Brain microvascular endothelial cell (primary cell): ENCODE results near the gene TANC1.

ENCODE experiments used
- DNase-seq: peaks from one replicate; pipeline ENCODE4 v3.0.0-alpha.2; 2020
- H3K27ac ChIP-seq: fragments of 250-450 bp; sonication (Bioruptor Pico); 2 replicates; pipeline ENCODE4 v1.5.1; 2020; ENCODE audit warnings: mild to moderate bottlenecking, moderate library complexity
- H3K27me3 ChIP-seq: fragments of 250-450 bp; sonication (Bioruptor Pico); replicated peaks from 2 replicates; pipeline ENCODE4 v1.5.1; 2020; ENCODE audit warnings: mild to moderate bottlenecking
- H3K36me3 ChIP-seq: fragments of 250-450 bp; sonication (Bioruptor Pico); replicated peaks from 2 replicates; pipeline ENCODE4 v1.5.1; 2020; ENCODE audit warnings: mild to moderate bottlenecking
- H3K4me3 ChIP-seq: 2 replicates; pipeline ENCODE4 v1.5.1; 2011; ENCODE audit warnings: low read depth, mild to moderate bottlenecking, control low read depth, low read length, moderate library complexity
- CTCF ChIP-seq: IDR thresholded peaks from 2 replicates; pipeline ENCODE4 v1.5.1; 2011; ENCODE audit warnings: low read depth, mild to moderate bottlenecking, moderate library complexity, low read length, control low read depth, inconsistent platforms; ENCODE audit errors: missing control alignments
- in situ Hi-C: cut with HindIII; loops from 2 replicates; pipeline ENCODE4 v1.10.0; 2017; ENCODE audit warnings: low sequenced_read_pairs, low pct_ligation_motif_present

Gene TANC1

GRCh38 chr2:159124931-159125467 is 156.6 kb downstream of the TANC1 start:
- in situ Hi-C loops: no loop called here
- Histone ChIP-seq H3K27me3 (no peaks in the 10 kb centered on the region), H3K36me3 (peaks cover 2% of the 10 kb centered on the region), H3K27ac (peak overlapping the region; percentile 93), H3K4me3 (no peak overlapping the region)
- no peak for TF ChIP-seq CTCF
- no peak for DNase-seq

- DNase-seq: no peak
- Histone ChIP-seq H3K27me3 (no peaks in the 10 kb centered on the region), H3K27ac (peak overlapping the region; percentile 93), H3K36me3 (peaks cover under 1% of the 10 kb centered on the region), H3K4me3 (no peak overlapping the region)
- in situ Hi-C loops: no loop called here
- no peak for TF ChIP-seq CTCF
Observed at GRCh38 chr2:159125858-159126257, 157.4 kb downstream of the TANC1 start.

GRCh38 chr2:159126432-159127022 is 158.1 kb downstream of the TANC1 start:
- DNase-seq: peak; percentile 91
- in situ Hi-C loops: no loop called here
- H3K36me3 ChIP-seq: no peaks in the 10 kb centered on the region
- no peak for TF ChIP-seq CTCF
- no peak overlapping the region for H3K4me3 ChIP-seq
- H3K27ac ChIP-seq: peak overlapping the region; percentile 93
- H3K27me3 ChIP-seq: no peaks in the 10 kb centered on the region

- H3K27ac ChIP-seq: peak overlapping the region; percentile 6
- no peak overlapping the region for H3K4me3 ChIP-seq
- no peaks in the 10 kb centered on the region for H3K27me3 ChIP-seq
- TF ChIP-seq CTCF: no peak
- H3K36me3 ChIP-seq: no peaks in the 10 kb centered on the region
- no peak for DNase-seq
- in situ Hi-C loops: no loop called here
Observed at GRCh38 chr2:159128191-159128590, 159.8 kb downstream of the TANC1 start.

- H3K27me3 ChIP-seq: no peaks in the 10 kb centered on the region
- no peak for DNase-seq
- H3K27ac ChIP-seq: no peak overlapping the region
- H3K4me3 ChIP-seq: no peak overlapping the region
- H3K36me3 ChIP-seq: no peaks in the 10 kb centered on the region
- in situ Hi-C loops: no loop called here
- no peak for TF ChIP-seq CTCF
Observed at GRCh38 chr2:159129269-159129668, 160.8 kb downstream of the TANC1 start.

GRCh38 chr2:159129824-159130223 is 161.4 kb downstream of the TANC1 start:
- no peak for TF ChIP-seq CTCF
- DNase-seq: no peak
- in situ Hi-C loops: no loop called here
- H3K27me3 ChIP-seq: no peaks in the 10 kb centered on the region
- no peak overlapping the region for H3K27ac ChIP-seq
- no peak overlapping the region for H3K4me3 ChIP-seq
- no peaks in the 10 kb centered on the region for H3K36me3 ChIP-seq
